Thyroid gland (tissue), 4 donors: Measurements from ENCODE around the gene PRRG3.

Experiments
- CTCF ChIP-seq, 6 experiments: fragments of 200-600 bp in 3 of 6; fragments of 450-650 bp in 3 of 6; sonication (generic) in 3 of 6; IDR thresholded peaks; one replicate each; pipeline ENCODE4 v1.5.1; 2016 to 2019; ENCODE audit warnings: antibody characterized with exemption in 6 of 6, mild to moderate bottlenecking in 2 of 6, inconsistent platforms in 1 of 6, moderate library complexity in 1 of 6
- POLR2A ChIP-seq, 2 donors: fragments of 450-650 bp; IDR thresholded peaks; one replicate each; pipeline ENCODE4 v1.6.1; 2017; ENCODE audit warnings: antibody characterized with exemption in 2 of 2, mild to moderate bottlenecking in 2 of 2, moderate library complexity in 1 of 2

- TF ChIP-seq CTCF (IDR thresholded peaks at IDR 0.05) (no peak), POLR2A (IDR thresholded peaks at IDR 0.05) (no peak)
Observed at GRCh38 chrX:151723156-151723760, 28.0 kb downstream of the PRRG3 start.
